Measurements from ENCODE around the gene HLA-DQB2. TPM values are rescaled to one million over a fixed set of nuclear protein-coding genes. Genes with fewer than 3 reads are reported as not detected.

HLA-DQB2 gene
- total and polyA plus RNA-seq, 9 of the 15 experiments (the other 6 are each of a cell fraction or from before 2014, with no cell fraction given), result not detected

- TF ChIP-seq ZBTB9 (CRISPR knock-in tag; IDR thresholded peaks at IDR 0.05) (no peak), ETV6 (IDR thresholded peaks at IDR 0.05; ENCODE audit: borderline replicate concordance in 1 of 2, low read depth in 2 of 2, low read length in 1 of 2) (no peak), ETV6 (CRISPR knock-in tag; IDR thresholded peaks at IDR 0.05; ENCODE audit: borderline replicate concordance) (no peak), ZNF280A (IDR thresholded peaks at IDR 0.05; ENCODE audit: low read depth, partially characterized antibody) (no peak), ARID3A (IDR thresholded peaks at IDR 0.05; ENCODE audit: borderline replicate concordance, low read depth, low read length) (no peak), ZFP1 (CRISPR knock-in tag; IDR thresholded peaks at IDR 0.05) (no peak), NCOA2 (IDR thresholded peaks at IDR 0.05; ENCODE audit: partially characterized antibody in 2 of 2) (no peak)
- TF ChIP-seq, protein P1, sequence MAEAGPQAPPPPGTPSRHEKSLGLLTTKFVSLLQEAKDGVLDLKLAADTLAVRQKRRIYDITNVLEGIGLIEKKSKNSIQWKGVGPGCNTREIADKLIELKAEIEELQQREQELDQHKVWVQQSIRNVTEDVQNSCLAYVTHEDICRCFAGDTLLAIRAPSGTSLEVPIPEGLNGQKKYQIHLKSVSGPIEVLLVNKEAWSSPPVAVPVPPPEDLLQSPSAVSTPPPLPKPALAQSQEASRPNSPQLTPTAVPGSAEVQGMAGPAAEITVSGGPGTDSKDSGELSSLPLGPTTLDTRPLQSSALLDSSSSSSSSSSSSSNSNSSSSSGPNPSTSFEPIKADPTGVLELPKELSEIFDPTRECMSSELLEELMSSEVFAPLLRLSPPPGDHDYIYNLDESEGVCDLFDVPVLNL (CRISPR knock-in tag; IDR thresholded peaks at IDR 0.05; ENCODE audit: low read depth), result no peak
Measured at GRCh38 chr6:32761548-32761947, 1.8 kb downstream of the HLA-DQB2 start (continued).
